KMS-11 (cell line): ENCODE results near the gene HAVCR2.
"Not testable (repeated sequence)": the region's sequence is repeated elsewhere in the genome, so short reads cannot be mapped to it uniquely, and the experiment has no call there.

Experiments
- H2AFZ ChIP-seq: fragments of 200-600 bp; sonication (generic); 2 replicates; pipeline ENCODE4 v1.6.1; 2016; ENCODE audit warnings: antibody characterized with exemption, mixed run types, low read depth
- H3K27ac ChIP-seq: fragments of 200-600 bp; sonication (generic); 2 replicates; pipeline ENCODE4 v1.6.1; 2016; ENCODE audit warnings: mild to moderate bottlenecking, mixed run types
- H3K27me3 ChIP-seq: fragments of 200-600 bp; sonication (generic); 2 replicates; pipeline ENCODE4 v1.6.1; 2017; ENCODE audit warnings: mild to moderate bottlenecking, low read depth, mixed run types, moderate library complexity; ENCODE audit not compliant: insufficient read depth
- H3K36me3 ChIP-seq: fragments of 200-600 bp; sonication (generic); 2 replicates; pipeline ENCODE4 v1.6.1; 2017; ENCODE audit warnings: mild to moderate bottlenecking, mixed run types; ENCODE audit not compliant: insufficient read depth
- H3K4me1 ChIP-seq: fragments of 200-600 bp; sonication (generic); 2 replicates; pipeline ENCODE4 v1.6.1; 2016; ENCODE audit warnings: mild to moderate bottlenecking, low read depth, mixed run types; ENCODE audit not compliant: poor library complexity, severe bottlenecking
- H3K4me2 ChIP-seq: fragments of 200-600 bp; sonication (generic); 2 replicates; pipeline ENCODE4 v1.7.0; 2016; ENCODE audit warnings: mild to moderate bottlenecking, mixed run types
- H3K4me3 ChIP-seq: fragments of 200-600 bp; sonication (generic); IDR thresholded peaks from 2 replicates; pipeline ENCODE4 v1.6.1; 2017; ENCODE audit warnings: low read depth, low read length, mixed read lengths; ENCODE audit not compliant: insufficient read depth
- H3K79me2 ChIP-seq: fragments of 200-600 bp; sonication (generic); 2 replicates; pipeline ENCODE4 v1.6.1; 2016; ENCODE audit warnings: low read depth, mixed run types; ENCODE audit not compliant: insufficient read depth
- H3K9ac ChIP-seq: fragments of 200-600 bp; sonication (generic); 2 replicates; pipeline ENCODE4 v1.6.1; 2016; ENCODE audit warnings: mild to moderate bottlenecking, mixed run types
- H4K20me1 ChIP-seq: fragments of 200-600 bp; sonication (generic); 2 replicates; pipeline ENCODE4 v1.6.1; 2016; ENCODE audit warnings: mild to moderate bottlenecking, mixed run types; ENCODE audit not compliant: insufficient read depth
- CTCF ChIP-seq: fragments of 200-600 bp; sonication (generic); conservative IDR thresholded peaks from 2 replicates; pipeline ENCODE4 v1.6.1; 2017; ENCODE audit warnings: low read depth, mild to moderate bottlenecking, antibody characterized with exemption, low read length, moderate library complexity, mixed read lengths

Gene HAVCR2

GRCh38 chr5:157059093-157059539 lies 49.7 kb downstream of the HAVCR2 start, which contains the start of gene HAVCR1:
Gene HAVCR1 (minus strand): TSS chr5:157059116. CDS start chr5:157057943, 1,173 bp downstream.
- no peak for TF ChIP-seq CTCF
- H3K79me2 ChIP-seq: no peaks in the 10 kb centered on the region
- no peaks in the 10 kb centered on the region for H3K4me1 ChIP-seq
- no peak within 1 kb of the TSS for H3K9ac ChIP-seq
- H3K4me2 ChIP-seq: no peak within 1 kb of the TSS
- no peak within 1 kb of the TSS for H3K4me3 ChIP-seq
- H3K27me3 ChIP-seq: no peaks in the 10 kb centered on the region
- no peak within 1 kb of the TSS for H3K27ac ChIP-seq
- H4K20me1 ChIP-seq: no peaks in the 10 kb centered on the region
- no peaks in the 10 kb centered on the region for H3K36me3 ChIP-seq
- H2AFZ ChIP-seq: no peak within 1 kb of the TSS

DNA sequence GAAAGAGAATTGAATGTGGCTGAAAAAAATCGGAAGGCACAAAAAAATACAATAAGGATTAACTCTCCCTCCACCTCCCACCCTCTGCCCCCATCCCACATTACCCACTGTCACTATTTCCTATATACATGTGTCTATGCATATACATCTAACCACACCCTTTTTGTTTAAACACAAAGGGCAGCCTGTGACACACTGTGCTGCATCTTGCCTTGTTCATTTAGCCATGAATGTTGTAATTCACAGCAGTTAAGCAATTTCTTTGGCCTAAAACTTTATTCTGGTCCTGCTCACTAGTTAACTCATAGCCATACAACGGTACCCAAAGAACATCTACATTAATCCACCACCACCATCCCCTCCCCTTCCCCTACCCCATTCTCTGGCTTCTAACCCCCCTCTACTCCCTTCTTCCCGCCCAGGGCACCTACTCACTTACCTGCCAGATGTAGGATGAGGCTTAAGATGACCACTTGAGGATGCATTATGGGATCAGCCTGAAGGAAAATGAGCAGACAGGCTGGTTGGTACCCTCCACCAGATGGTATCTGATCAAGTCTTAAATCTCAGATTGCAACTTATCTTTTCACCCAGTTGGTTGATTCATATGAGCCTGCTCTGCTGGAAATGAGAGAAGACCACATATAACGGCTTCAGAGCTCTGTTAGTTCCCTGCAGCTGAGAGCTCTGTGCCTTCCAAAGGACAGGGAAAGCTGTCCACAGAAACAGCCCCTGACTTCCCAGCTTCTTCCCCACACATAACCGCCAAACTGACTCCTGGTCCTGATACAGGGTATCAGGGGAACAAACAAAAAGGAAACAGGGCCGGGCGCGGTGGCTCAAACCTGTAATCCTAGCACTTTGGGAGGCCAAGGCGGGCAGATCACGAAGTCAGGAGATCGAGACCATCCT lies 51.1 kb downstream of the HAVCR2 start:
- TF ChIP-seq CTCF: no peak
- H3K9ac ChIP-seq: no peak overlapping the region
- no peaks in the 10 kb centered on the region for H4K20me1 ChIP-seq
- H3K4me1 ChIP-seq: no peaks in the 10 kb centered on the region
- no peak overlapping the region for H2AFZ ChIP-seq
- H3K27me3 ChIP-seq: no peaks in the 10 kb centered on the region
- H3K4me3 ChIP-seq: no peak overlapping the region
- H3K27ac ChIP-seq: no peak overlapping the region
- no peaks in the 10 kb centered on the region for H3K79me2 ChIP-seq
- no peak overlapping the region for H3K4me2 ChIP-seq
- no peaks in the 10 kb centered on the region for H3K36me3 ChIP-seq

- H3K9ac ChIP-seq, H2AFZ ChIP-seq, H3K4me1 ChIP-seq, H3K36me3 ChIP-seq, H3K4me3 ChIP-seq, H3K4me2 ChIP-seq, H3K79me2 ChIP-seq, H3K27ac ChIP-seq, H4K20me1 ChIP-seq, H3K27me3 ChIP-seq: not testable (repeated sequence)
Measured at GRCh38 chr5:157056848-157057247, 52.0 kb downstream of the HAVCR2 start.

DNA sequence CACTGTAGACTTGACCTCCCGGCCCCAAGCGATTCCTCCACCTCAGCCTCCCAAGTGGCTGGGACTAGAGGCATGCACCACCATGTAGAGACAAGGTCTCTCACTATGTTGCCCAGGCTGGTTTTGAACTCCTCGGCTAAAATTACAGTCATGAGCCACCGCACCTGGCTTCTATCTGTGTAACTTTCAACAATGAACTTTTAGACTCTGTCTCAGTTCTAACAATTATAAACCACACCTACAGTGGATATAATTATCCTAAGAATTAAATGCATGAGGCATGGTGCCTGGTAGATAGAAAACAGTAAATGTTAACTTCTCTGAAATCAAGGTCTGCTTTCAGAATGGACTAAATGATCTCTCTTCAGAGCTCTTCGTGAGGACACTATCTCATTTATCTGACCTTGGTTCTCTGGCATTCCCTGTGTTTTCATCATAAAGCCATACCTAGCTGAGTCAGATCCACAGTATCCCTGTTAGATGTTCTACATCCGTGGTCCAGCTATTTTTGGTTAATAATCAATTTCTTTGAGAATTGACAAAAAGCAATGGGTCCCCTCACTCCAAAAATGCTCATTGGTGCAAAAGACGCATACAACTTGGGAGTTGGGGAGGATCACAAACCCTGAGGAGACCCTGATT lies 57.1 kb downstream of the HAVCR2 start:
- no peak for TF ChIP-seq CTCF
- Histone ChIP-seq H3K79me2 (no peaks in the 10 kb centered on the region), H4K20me1 (no peaks in the 10 kb centered on the region), H3K4me2 (no peak overlapping the region), H3K27me3 (no peaks in the 10 kb centered on the region), H3K36me3 (no peaks in the 10 kb centered on the region), H3K27ac (no peak overlapping the region), H3K4me1 (no peaks in the 10 kb centered on the region), H2AFZ (no peak overlapping the region), H3K4me3 (no peak overlapping the region), H3K9ac (no peak overlapping the region)

DNA sequence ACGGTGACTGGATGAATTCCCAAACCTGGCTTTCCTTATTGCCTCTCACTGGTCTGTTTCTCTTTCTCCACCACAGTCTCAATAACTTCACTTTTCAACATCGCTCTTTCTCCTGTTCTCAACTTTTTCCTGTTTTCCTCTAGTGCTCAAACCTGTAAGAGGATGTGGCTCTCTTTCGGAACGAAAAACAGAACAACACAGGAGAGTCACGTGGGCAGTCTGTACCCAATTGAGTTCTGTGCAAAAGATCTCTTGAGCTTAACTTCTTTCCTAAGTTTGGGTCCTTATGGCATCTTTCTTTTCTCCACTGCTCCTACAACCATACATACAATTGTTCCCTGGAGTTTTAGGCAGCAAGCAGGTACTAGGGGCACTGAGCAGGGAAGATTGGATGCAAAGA lies 58.8 kb downstream of the HAVCR2 start:
- Histone ChIP-seq H3K4me1 (no peaks in the 10 kb centered on the region), H3K27me3 (no peaks in the 10 kb centered on the region), H3K4me2 (no peak overlapping the region), H2AFZ (no peak overlapping the region), H4K20me1 (no peaks in the 10 kb centered on the region), H3K4me3 (no peak overlapping the region), H3K79me2 (no peaks in the 10 kb centered on the region), H3K27ac (no peak overlapping the region), H3K9ac (no peak overlapping the region), H3K36me3 (no peaks in the 10 kb centered on the region)
- no peak for TF ChIP-seq CTCF
